ENCODE results near the gene CMTM6. TPM values are rescaled to one million over a fixed set of nuclear protein-coding genes. Genes with fewer than 3 reads are reported as not detected.
A peak's percentile ranks its signal among the peaks of the same experiment; 100 is the strongest.

CMTM6 gene
- total and polyA plus RNA-seq, 11 donors: 5.2 to 34.8 (median 11.6) TPM

- ATAC-seq (peak in 3 of 4 donors; percentile 20 to 60 (median 22)), DNase-seq (peak in 1 of 5 donors; percentile 41)
- TF ChIP-seq POLR2A (IDR thresholded peaks at IDR 0.05): no peak
- no peak overlapping the region for H3K27ac ChIP-seq
- peaks cover 0 to 6% (median 0%) of the 10 kb centered on the region in 12 donors for H3K9me3 ChIP-seq
- intact Hi-C loops (cut with DNase I): no loop called here
- H3K4me3 ChIP-seq: no peak overlapping the region
- no peaks in the 10 kb centered on the region for H3K27me3 ChIP-seq
- peaks cover 0 to 40% (median 3%) of the 10 kb centered on the region in 9 donors for H3K36me3 ChIP-seq
- peaks cover 0 to 8% (median 0%) of the 10 kb centered on the region in 12 donors for H3K4me1 ChIP-seq
- 72 to 81% (median 79%) methylated on average over 14 of the region's 14 CpGs for WGBS, 4 donors
Measured at GRCh38 chr3:32448686-32449474, 53.8 kb downstream of the CMTM6 start.

GRCh38 chr3:32447865-32448400 lies 54.7 kb downstream of the CMTM6 start:
- Histone ChIP-seq H3K36me3 (peaks cover 0 to 34% (median 3%) of the 10 kb centered on the region in 9 donors), H3K27ac (no peak overlapping the region), H3K27me3 (no peaks in the 10 kb centered on the region), H3K4me3 (no peak overlapping the region), H3K9me3 (peaks cover 0 to 6% (median 0%) of the 10 kb centered on the region in 12 donors), H3K4me1 (peaks cover 0 to 17% (median 0%) of the 10 kb centered on the region in 12 donors)
- ATAC-seq (no peak), DNase-seq (no peak)
- intact Hi-C loops (cut with DNase I): no loop called here
- no peak for TF ChIP-seq CTCF (IDR thresholded peaks at IDR 0.05)
- TF ChIP-seq POLR2A (IDR thresholded peaks at IDR 0.05): no peak
- WGBS, 4 donors: 65 to 79% (median 71%) methylated on average over 1 of the region's 1 CpG

GRCh38 chr3:32443478-32443877 lies 59.2 kb downstream of the CMTM6 start:
- TF ChIP-seq POLR2A (IDR thresholded peaks at IDR 0.05) (no peak), CTCF (IDR thresholded peaks at IDR 0.05) (no peak)
- Histone ChIP-seq H3K4me1 (peaks cover 0 to 23% (median 0%) of the 10 kb centered on the region in 12 donors), H3K4me3 (no peak overlapping the region), H3K27me3 (no peaks in the 10 kb centered on the region), H3K27ac (peak overlapping the region in 1 of 12 donors; percentile 28), H3K9me3 (peaks cover 0 to 6% (median 0%) of the 10 kb centered on the region in 12 donors), H3K36me3 (peaks cover 0 to 7% (median 0%) of the 10 kb centered on the region in 9 donors)
- WGBS, 4 donors: 39 to 97% (median 84%) methylated on average over 1 of the region's 1 CpG
- DNase-seq: no peak
- intact Hi-C loops (cut with DNase I): no loop called here
- no peak for ATAC-seq

GRCh38 chr3:32442766-32443165 lies 59.9 kb downstream of the CMTM6 start:
- ATAC-seq (no peak), DNase-seq (no peak)
- TF ChIP-seq POLR2A (IDR thresholded peaks at IDR 0.05) (no peak), CTCF (IDR thresholded peaks at IDR 0.05) (no peak)
- H3K27ac ChIP-seq: no peak overlapping the region
- peaks cover 0 to 6% (median 0%) of the 10 kb centered on the region in 12 donors for H3K9me3 ChIP-seq
- WGBS, 4 donors: 94 to 98% (median 97%) methylated on average over 3 of the region's 3 CpGs
- H3K27me3 ChIP-seq: no peaks in the 10 kb centered on the region
- H3K4me1 ChIP-seq: peaks cover 0 to 28% (median 0%) of the 10 kb centered on the region in 12 donors
- intact Hi-C loops (cut with DNase I): no loop called here
- H3K36me3 ChIP-seq: peaks cover 0 to 6% (median 0%) of the 10 kb centered on the region in 9 donors
- H3K4me3 ChIP-seq: no peak overlapping the region

All from heart left ventricle (tissue), 16 donors.